Ishikawa (cell line): ENCODE results near the gene HMX1.

Experiments used
- CEBPB ChIP-seq: IDR thresholded peaks from 2 replicates; pipeline ENCODE4 v1.6.1; 2012
- EGR1 ChIP-seq: IDR thresholded peaks from 2 replicates; pipeline ENCODE4 v1.6.1; 2012
- EP300 ChIP-seq: IDR thresholded peaks from 2 replicates; pipeline ENCODE4 v1.6.1; 2012; ENCODE audit warnings: borderline replicate concordance
- MAX ChIP-seq: IDR thresholded peaks from 2 replicates; pipeline ENCODE4 v1.6.1; 2012
- USF1 ChIP-seq: IDR thresholded peaks from 2 replicates; pipeline ENCODE4 v1.6.1; 2012

- TF ChIP-seq EP300 (no peak), MAX (no peak), EGR1 (no peak), CEBPB (no peak), USF1 (no peak)
Observed at GRCh38 chr4:8916351-8916885, 44.8 kb upstream of the HMX1 start.
